HepG2 (cell line): Measurements from ENCODE around the gene KRTAP9-2. TPM values are rescaled to one million over a fixed set of nuclear protein-coding genes. Genes with fewer than 3 reads are reported as not detected.
A peak's percentile ranks its signal among the peaks of the same experiment; 100 is the strongest.
"Not testable (repeated sequence)": the region's sequence is repeated elsewhere in the genome, so short reads cannot be mapped to it uniquely, and the experiment has no call there.

ENCODE experiments used
- ATAC-seq: fragments of 200-7000 bp; cut with Tn5 transposase; 3 replicates; pipeline ENCODE4 v1.9.1; 2020; ENCODE audit warnings: mild to moderate bottlenecking, moderate library complexity
- BruUV-seq: library from RNA; stranded (reverse); fragments of 400-500 nt; replicated peaks from 2 replicates; lab custom pipeline; 2021; lab: Mats Ljungman, UMichigan
- CTCF ChIA-PET: fragments of 300-600 bp; formaldehyde crosslinking; extraction: SDS; loops from one replicate; lab custom pipeline; 2021; ENCODE audit warnings: low total read pairs, inconsistent platforms, low intra/inter-chr PET ratio; lab: Yijun Ruan, JAX
- POLR2A ChIA-PET: fragments of 350-600 bp; sonication (Branson Sonifier 250); formaldehyde crosslinking; loops from one replicate; lab custom pipeline; 2020; ENCODE audit warnings: antibody characterized with exemption, inconsistent platforms; lab: Yijun Ruan, JAX
- DNase-seq: peaks from one replicate; pipeline ENCODE4 v3.0.0-alpha.2; 2015; ENCODE audit warnings: low spot score
- FAIRE-seq: peaks from 3 replicates; lab custom pipeline; 2011; peaks lifted over from hg19 to GRCh38; lab: Jason Lieb, UNC
- H2AFZ ChIP-seq: one replicate; pipeline ENCODE4 v1.6.1; 2011; ENCODE audit warnings: low read length, inconsistent platforms
- H3K27ac ChIP-seq: fragments of 300-600 bp; 3 replicates; pipeline ENCODE4 v1.8.0; 2011; ENCODE audit warnings: mixed run types, mild to moderate bottlenecking, mixed read lengths, low read length, inconsistent platforms; ENCODE audit not compliant: insufficient read depth; ENCODE audit errors: extremely low read length
- H3K27me3 ChIP-seq, 2 experiments: fragments of 200-600 bp in 1 of 2; 2 replicates in 1 of 2; 3 replicates in 1 of 2; pipeline versions ENCODE4 v1.6.0 to v1.8.0; 2011; ENCODE audit warnings: low read length in 2 of 2, mild to moderate bottlenecking in 2 of 2, moderate library complexity in 2 of 2, inconsistent platforms in 1 of 2; ENCODE audit not compliant: insufficient read depth in 2 of 2, control insufficient read depth in 1 of 2
- H3K36me3 ChIP-seq, 2 experiments: fragments of 200-600 bp in 1 of 2; replicated peaks in 1 of 2; 2 replicates in 1 of 2; 3 replicates in 1 of 2; pipeline versions ENCODE4 v1.5.1 to v1.8.0; 2011; ENCODE audit warnings: low read length in 2 of 2, inconsistent platforms in 1 of 2; ENCODE audit not compliant: insufficient read depth in 2 of 2, control insufficient read depth in 1 of 2
- H3K4me1 ChIP-seq: 2 replicates; pipeline ENCODE4 v1.5.1; 2012; ENCODE audit warnings: low read length, inconsistent platforms; ENCODE audit not compliant: insufficient read depth
- H3K4me2 ChIP-seq: 2 replicates; pipeline ENCODE4 v1.6.0; 2011; ENCODE audit warnings: low read depth, low read length, inconsistent platforms
- H3K4me3 ChIP-seq, 3 experiments: fragments of 200-600 bp in 1 of 3; sonication (generic), shearing (Covaris generic) in 1 of 3; replicated peaks in 1 of 3; 2 replicates each; pipeline ENCODE4 v1.5.1; 2011 to 2016; ENCODE audit warnings: low read length in 3 of 3, inconsistent platforms in 2 of 3, low read depth in 2 of 3, mild to moderate bottlenecking in 2 of 3, control low read depth in 1 of 3, mixed read lengths in 1 of 3; ENCODE audit not compliant: insufficient read depth in 1 of 3
- H3K79me2 ChIP-seq: one replicate; pipeline ENCODE4 v1.6.1; 2011; ENCODE audit warnings: low read length, inconsistent platforms; ENCODE audit not compliant: insufficient read depth
- H3K9ac ChIP-seq: 2 replicates; pipeline ENCODE4 v1.6.0; 2011; ENCODE audit warnings: mild to moderate bottlenecking, low read depth, low read length, inconsistent platforms; ENCODE audit not compliant: insufficient read depth
- H3K9me3 ChIP-seq: 2 replicates; pipeline ENCODE4 v1.5.1; 2012; ENCODE audit warnings: mild to moderate bottlenecking, low read length
- H4K20me1 ChIP-seq: 2 replicates; pipeline ENCODE4 v1.6.0; 2011; ENCODE audit warnings: inconsistent platforms, mild to moderate bottlenecking, low read length, moderate library complexity; ENCODE audit not compliant: insufficient read depth
- ATF7 ChIP-seq, 2 experiments: fragments of 450-650 bp in 1 of 2; sonication (generic) in 1 of 2; formaldehyde crosslinking in 1 of 2; IDR thresholded peaks; 2 replicates each; pipeline versions ENCODE4 v1.4.0 to v1.6.1; 2016 to 2020; ENCODE audit warnings: antibody characterized with exemption in 1 of 2, mild to moderate bottlenecking in 1 of 2, missing genetic modification reagents in 1 of 2
- WGBS: methylation state at CpG from one replicate; pipeline ENCODE4 v1.1.6; 2017; ENCODE audit warnings: low lambda C conversion rate; 5-methylcytosine and 5-hydroxymethylcytosine counted together
- in situ Hi-C: cut with HindIII; loops from 2 replicates; pipeline ENCODE4 v1.10.0; 2017; ENCODE audit warnings: low pct_unique_long_range_greater_than_20kb; ENCODE audit not compliant: extremely low pct_ligation_motif_present
- intact Hi-C: fragments of 100-400 bp; cut with micrococcal nuclease; formaldehyde crosslinking; loops from one replicate; pipeline ENCODE4 v1.10.0; 2022; ENCODE audit not compliant: unreplicated experiment
- polyA plus RNA-seq, 8 experiments: library from polyadenylated mRNA; depleted of rRNA in 3 of 8; stranded (reverse) in 7 of 8; unstranded in 1 of 8; fragments of >200 nt; fragmentation: Illumina TruSeq in 4 of 8; extraction: Trizol in 4 of 8; gene quantifications; 2 replicates each; pipeline versions ENCODE4 v1.2.1 to v1.2.3, GENCODE V29; 2011 to 2016; ENCODE audit warnings: low read depth in 4 of 8, missing spikeins in 1 of 8, mixed read lengths in 1 of 8; ENCODE audit not compliant: insufficient read depth in 1 of 8
- total RNA-seq, 5 experiments: library from RNA; depleted of rRNA; stranded (reverse); fragments of >200 nt; fragmentation: Illumina TruSeq; extraction: Trizol; gene quantifications; 2 replicates each; pipeline ENCODE4 v1.2.3, GENCODE V29; 2016; ENCODE audit warnings: low read depth in 1 of 5

The KRTAP9-2 gene
- total and polyA plus RNA-seq, 2 of the 13 experiments (the other 11 are each of a cell fraction or from before 2014, with no cell fraction given) = not detected

- FAIRE-seq, POLR2A ChIA-PET, H3K4me1 ChIP-seq: not testable (repeated sequence)
Measured at GRCh38 chr17:41246995-41247787, 20.7 kb downstream of the KRTAP9-2 start.

DNA sequence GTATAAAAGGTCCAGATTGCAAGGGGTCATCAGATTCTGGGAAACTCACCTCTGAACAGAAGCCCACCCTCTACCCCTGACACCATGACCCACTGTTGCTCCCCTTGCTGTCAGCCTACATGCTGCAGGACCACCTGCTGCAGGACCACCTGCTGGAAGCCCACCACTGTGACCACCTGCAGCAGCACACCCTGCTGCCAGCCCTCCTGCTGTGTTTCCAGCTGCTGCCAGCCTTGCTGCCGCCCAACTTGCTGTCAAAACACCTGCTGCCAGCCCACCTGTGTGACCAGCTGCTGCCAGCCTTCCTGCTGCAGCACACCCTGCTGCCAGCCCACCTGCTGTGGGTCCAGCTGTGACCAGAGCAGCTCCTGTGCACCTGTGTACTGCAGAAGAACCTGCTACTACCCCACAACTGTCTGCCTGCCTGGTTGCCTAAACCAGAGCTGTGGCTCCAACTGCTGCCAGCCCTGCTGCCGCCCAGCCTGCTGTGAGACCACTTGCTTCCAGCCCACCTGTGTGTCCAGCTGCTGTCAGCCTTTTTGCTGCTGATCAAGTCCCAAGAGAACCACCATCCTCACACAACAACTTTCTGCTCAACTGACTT is 23.3 kb downstream of the KRTAP9-2 start, which contains the start of gene KRTAP9-4:
KRTAP9-4 (plus strand) TSS at position 51 of the 604 bp plus-strand sequence; CDS start at position 85, 34 bp downstream.
- 0% methylated on average over 1 of the region's 2 CpGs for WGBS
- H3K4me1 ChIP-seq, POLR2A ChIA-PET, H3K27ac ChIP-seq, CTCF ChIA-PET, H3K79me2 ChIP-seq, H3K9me3 ChIP-seq, BruUV-seq, H2AFZ ChIP-seq, in situ Hi-C loops, ATAC-seq, FAIRE-seq, H3K4me3 ChIP-seq, H3K36me3 ChIP-seq, DNase-seq, H4K20me1 ChIP-seq, H3K9ac ChIP-seq, H3K4me2 ChIP-seq, intact Hi-C loops: not testable (repeated sequence)
- H3K27me3 ChIP-seq = peaks cover 0 to 11% of the 10 kb centered on the region in 2 experiments; a peak in 3 of 5 replicates

More at GRCh38 chr17:41246995-41247787, 20.7 kb downstream of the KRTAP9-2 start:
- DNase-seq; H3K9ac ChIP-seq; intact Hi-C loops; H2AFZ ChIP-seq; H3K9me3 ChIP-seq; H3K4me2 ChIP-seq; H3K4me3 ChIP-seq; H3K36me3 ChIP-seq; H3K27ac ChIP-seq; H3K27me3 ChIP-seq; H4K20me1 ChIP-seq; CTCF ChIA-PET; H3K79me2 ChIP-seq; in situ Hi-C loops; ATAC-seq; BruUV-seq; TF ChIP-seq ATF7 (CRISPR knock-in tag; IDR thresholded peaks at IDR 0.05): not testable (repeated sequence)
- 0 out of 2 replicates have a peak, but pooled peaks have one; percentile 2 for TF ChIP-seq ATF7 (IDR thresholded peaks at IDR 0.05)
- WGBS = under 1% methylated on average over 2 of the region's 2 CpGs
